Fibroblast of the conjunctiva (primary cell): Measurements from ENCODE around the gene UBE2Q1.
A peak's percentile ranks its signal among the peaks of the same experiment; 100 is the strongest.
"Not testable (repeated sequence)": the region's sequence is repeated elsewhere in the genome, so short reads cannot be mapped to it uniquely, and the experiment has no call there.

ENCODE experiments used
- DNase-seq: peaks from one replicate; pipeline ENCODE4 v3.0.0-alpha.2; 2010; ENCODE audit warnings: low read depth

UBE2Q1 gene

DNA sequence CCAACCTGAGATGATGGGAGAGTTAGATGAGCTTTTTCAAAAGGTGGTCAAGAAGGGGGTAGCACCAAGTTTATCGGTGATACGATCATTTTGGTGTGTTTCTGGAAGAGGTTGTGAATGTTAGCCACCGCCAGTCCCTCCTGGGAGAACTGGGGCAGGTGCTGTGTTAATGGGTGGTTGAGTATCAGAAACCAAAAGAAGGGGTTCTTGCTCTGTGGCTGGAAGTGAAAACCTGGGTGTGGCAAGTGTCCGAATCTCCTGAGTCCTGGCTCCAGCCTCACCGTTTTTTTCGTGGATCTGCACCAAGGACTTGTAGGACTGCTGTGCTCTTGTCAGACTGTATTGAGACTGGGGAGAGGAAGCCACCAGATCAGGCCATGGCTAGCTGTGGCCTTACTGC is 7.8 kb downstream of the UBE2Q1 start:
- no peak for DNase-seq

DNA sequence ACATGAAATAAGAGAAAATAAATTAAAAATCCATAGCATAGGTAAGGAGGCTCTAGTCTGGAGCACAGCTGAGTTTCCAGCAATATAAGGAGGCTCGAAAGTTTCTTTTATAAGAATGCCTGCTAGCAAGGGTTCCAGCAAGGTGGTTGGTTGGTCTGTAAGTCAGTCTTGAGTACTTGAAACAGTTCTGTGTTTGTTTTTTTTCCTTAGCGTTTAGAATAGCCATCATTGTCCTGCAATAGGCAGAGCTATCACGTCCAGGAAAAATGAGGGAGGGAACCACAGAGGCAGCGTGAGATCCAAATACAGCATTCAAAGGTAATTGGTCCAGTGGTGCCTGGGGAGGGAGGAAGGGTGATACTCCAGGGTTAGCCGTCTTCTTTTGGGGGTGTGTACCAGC is 8.4 kb downstream of the UBE2Q1 start:
- no peak for DNase-seq

DNA sequence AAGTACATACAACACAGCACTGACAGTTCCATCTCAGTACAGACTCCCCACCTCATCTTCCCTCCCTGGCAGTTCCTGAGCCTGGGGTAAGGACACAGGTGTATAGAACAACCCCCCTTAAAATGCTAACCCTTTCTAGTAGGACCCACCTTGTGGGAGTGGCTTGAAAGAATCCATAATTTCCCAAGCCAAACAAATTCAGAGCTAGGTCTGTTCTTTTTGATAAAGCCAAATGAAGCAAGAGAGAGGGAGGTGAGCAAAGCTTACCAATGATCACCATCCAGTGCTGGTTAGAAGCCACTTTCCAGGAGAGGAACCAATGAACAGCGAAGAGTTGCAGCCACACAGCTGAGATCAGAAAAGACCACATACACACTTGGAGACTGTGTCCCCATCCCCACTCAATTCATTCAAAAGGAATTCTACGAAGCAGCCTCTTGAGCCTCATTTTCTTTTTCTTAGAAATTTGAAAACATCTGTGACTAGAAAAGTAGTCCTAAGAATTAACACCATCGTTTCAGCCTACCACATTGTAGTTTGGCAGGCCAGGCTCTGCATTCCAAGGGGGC is 9.2 kb downstream of the UBE2Q1 start:
- no peak for DNase-seq

DNA sequence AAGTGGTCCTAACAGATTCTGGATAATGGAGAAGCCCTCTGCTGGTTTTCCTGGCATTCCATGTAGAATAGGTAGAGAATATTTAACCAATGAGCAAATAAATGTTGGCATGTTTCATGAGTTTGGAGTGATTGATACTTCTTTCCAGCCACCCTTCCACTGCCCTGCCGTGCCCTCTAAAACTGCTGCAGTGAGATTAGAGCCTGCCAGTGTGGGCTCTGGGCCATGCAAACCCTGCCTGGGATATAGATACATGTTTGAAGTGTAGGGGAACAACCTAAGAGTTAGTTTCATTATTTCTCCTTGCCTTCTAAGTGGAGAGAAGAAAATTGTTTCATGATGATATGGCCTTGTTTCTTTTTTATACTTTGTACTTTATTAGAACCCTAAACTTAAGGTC is 10.4 kb downstream of the UBE2Q1 start:
- DNase-seq, result no peak

DNA sequence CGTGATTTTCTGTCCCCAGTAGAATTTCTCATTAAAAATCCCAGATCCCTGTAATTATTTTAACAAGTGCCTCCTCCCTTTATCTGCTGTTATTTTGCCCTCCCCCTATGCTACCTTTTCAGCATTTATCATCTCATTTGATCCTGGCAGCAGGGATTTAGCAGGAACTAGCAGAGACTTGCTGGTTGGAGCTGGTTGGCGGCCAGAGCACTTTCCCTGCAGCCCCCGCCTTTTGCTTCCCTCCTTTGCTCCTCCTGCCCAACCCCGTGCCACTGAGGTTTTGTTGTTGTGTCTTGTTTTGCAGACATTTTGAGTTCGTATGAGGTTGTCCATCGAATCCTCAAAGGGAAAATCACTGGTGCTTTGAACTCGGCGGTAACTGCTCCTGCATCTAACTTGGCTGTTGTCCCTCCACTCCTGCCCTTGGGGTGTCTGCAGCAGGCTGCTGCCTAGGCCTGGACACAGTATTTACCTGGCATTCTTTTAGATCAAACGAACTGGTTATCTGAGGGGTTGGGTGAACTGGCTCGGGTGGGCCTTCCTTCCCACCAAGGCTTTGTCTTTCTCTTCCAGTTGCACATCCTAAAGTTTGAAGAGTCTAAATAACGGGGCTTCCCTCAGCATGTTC is 11.2 kb downstream of the UBE2Q1 start:
- DNase-seq, result no peak

DNA sequence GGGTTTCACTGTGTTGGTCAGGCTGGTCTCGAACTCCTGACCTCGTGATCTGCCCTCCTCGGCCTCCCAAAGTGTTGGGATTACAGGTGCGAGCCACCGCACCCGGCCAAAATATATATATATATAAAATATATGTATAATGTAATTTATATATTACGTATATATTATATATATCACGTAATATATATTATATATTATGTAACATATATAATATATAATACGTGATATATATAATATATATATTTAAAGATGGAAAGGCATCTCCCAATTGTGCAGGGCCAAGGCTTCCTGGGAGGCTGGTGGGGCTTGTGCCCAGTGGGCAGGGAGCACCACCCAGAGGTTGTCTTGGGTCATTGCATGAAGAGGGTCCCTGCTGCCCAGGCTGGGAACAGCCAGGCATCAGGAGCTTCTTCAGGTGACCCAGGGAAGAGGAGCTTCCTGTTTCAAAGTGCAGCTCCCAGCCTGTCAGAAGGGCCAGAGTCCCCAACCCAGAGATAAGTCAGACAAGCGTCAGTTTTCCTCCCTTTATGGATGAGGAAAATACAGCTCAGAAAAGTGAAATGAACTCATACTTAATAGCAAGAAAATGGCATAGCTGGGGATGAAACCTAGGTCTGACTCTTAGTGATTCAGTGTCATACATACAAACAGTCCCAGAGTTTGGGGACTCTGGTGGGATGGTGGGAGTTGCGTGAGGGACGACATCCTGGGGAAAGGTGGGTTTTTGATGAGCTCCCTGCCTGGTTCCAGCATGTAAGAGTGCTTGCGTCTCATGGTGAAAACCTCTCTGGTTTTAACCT is 12.0 kb downstream of the UBE2Q1 start:
- DNase-seq, result peak; percentile 41

DNA sequence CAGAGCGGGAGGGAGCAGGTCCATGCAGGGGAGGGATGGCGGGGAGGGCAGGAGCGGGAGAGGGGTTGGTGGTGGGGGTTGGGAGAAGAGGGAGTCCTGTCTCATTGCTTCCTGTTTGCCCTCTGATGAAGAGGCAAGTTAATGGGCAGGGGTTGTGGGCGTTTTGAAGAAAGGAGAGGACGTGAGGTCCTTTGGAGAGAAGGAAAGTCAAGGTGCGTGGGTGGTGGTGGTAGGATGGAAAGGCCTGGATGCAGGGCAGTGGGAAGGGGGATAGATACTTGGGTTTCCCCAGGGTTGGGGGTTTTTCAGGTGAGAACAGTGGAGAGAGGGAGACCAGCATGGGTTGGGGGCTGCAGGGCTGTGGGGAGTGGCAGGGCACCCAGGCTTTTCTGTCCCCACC is 17.2 kb downstream of the UBE2Q1 start:
- DNase-seq, result no peak

DNA sequence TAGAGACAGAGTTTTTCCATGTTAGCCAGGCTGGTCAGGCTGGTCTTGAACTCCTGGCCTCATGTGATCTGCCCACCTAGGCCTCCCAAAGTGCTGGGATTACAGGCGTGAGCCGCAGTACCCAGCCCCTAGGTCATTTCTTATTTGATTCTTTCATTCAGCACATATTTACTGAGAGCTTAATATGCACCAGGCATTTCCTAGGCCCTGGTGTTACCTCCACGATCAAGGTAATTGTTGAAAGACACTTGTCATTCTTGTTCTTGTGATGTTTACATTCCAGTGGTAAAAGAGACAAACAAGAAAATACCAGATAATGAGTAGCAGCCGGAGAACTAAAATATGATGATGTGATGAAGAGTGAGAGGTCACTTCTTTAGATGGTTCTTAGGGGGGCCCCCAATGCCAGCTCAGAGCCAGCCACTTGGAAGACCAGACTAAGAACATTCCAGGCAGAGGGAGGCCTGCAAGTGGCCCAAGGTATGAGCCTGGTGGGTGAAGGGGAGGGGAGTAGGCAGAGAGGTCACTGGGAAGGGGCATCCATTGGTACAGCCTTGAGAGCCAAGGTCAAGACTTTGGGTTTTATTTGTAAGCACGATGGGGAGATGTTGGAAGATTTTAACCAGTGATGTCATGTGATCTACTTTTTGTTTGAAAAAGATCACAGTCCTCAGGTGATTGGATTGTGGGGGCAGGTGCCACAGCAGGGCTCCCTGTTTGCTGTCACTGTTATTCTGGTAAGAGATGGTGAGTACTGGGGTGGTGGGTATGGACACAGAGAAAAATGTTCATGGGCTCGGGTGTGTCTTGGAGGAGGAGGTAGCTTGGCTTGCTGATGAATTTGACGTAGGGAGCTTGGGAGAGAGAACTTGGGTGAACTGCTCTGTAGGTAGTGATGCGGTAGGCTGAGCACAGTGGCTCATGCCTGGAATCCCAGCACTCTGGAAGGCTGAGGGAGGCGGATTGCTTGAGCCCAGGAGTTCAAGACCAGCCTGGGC is 18.7 kb downstream of the UBE2Q1 start:
- DNase-seq, result no peak

DNA sequence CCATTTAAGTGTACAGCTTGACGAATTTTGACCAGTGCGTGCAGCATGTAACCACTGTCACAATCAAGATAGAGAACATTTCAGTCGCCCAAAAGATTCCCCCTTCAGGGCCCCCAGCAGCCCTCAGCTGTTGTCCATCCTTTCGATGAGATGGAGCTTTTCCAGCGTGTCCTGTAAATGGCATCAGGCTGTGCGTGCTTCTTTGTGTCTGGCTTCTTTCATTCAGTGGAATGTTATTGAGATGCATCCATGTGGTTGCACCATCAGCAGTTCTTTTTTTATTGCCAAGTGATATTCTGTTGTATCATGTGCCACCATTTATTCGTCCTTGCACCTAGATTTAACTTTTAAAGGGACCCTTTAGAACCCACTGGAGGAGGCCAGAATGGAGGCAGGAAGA is 21.9 kb downstream of the UBE2Q1 start:
- DNase-seq, result no peak

DNA sequence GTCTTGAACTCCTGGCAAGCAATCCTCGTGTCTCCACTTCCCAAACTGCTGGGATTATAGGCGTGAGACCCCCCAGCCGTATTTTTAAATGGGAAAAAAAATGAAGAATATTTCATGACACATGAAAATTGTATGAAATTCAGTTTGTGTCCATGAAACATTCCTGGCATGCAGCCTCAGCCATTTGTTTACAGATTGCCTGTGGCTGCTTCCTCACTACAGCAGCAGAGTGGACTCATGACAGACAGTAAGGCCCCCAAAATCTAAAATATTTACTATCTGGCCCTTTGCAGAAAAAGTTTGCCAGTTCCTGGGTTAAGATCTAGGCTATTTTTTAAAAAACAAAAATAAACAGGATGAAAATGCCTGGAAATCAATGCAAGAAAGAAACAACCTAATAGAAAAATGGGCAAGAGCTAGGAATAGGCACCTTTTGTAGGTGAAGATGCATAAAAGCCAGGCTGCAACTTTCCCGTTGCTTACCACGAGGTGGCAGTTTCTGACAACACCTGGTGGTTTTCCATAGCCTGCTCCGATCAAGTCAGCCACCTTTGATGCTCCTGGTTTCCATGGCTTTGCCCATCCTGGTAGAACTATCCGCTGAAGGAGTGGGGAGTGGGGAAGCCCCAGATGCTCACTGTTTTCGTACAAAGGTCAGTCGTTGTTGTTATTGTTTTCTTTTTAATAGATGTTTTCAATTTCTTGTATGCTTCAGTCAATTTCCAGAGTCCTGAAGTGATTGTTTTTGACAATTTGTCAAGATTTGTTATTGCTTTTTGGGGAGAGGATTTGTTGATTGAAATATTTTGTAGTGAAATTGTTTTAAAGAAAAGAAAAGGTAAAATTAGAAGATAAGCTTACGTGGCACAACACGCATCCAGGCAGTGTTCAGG is 24.3 kb downstream of the UBE2Q1 start:
- no peak for DNase-seq

DNA sequence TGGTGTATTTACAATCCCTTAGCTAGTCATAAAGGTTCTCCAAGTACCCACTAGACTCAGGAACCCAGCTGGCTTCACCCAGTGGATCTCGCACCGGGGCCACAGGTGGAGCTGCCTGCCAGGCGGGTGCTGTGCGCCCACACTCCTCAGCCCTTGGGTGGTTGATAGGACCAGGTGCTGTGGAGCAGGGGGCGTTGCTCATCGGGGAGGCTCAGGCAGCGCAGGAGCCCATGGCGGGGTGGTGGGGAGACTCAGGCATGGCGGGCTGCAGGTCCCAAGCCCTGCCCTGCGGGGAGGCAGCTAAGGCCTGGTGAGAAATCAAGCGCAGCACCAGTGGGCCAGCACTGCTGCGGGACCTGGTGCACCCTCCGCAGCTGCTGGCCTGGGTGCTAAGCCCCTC is 26.5 kb downstream of the UBE2Q1 start:
- DNase-seq, result not testable (repeated sequence)

DNA sequence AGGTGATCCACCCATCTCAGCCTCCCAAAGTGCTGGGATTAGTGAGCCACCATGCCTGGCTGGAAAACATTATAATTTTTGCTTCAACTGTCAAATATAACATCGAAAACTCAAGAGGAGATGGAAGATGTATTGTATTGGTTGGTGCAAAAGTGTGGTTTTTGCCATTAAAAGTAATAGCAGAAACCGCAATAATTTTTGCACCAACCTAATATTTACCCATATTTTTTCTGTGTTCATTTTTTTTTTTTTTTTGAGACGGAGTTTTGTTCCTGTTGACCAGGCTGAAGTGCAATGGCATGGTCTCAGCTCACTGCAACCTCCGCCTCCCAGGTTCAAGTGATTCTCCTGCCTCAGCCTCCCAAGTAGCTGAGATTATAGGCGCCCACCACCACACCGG is 29.2 kb downstream of the UBE2Q1 start:
- no peak for DNase-seq

DNA sequence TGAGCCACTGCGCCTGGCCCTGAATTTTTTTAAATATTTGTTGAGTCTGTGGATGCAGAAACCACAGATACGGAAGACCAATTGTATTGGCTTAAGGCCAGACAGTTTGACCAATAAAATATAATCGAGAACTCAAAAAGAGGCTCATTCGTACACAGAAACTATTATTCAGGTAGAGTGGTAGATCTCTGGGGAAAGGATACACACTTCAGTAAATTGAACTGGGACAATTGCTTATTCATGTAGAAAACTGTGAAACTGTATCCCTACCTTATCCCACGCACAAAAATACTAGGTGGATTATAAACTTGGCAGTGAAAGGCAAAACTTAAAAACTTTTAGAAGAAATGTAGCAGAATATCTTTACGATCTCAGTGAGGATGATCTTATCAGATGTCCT is 31.3 kb downstream of the UBE2Q1 start:
- no peak for DNase-seq

DNA sequence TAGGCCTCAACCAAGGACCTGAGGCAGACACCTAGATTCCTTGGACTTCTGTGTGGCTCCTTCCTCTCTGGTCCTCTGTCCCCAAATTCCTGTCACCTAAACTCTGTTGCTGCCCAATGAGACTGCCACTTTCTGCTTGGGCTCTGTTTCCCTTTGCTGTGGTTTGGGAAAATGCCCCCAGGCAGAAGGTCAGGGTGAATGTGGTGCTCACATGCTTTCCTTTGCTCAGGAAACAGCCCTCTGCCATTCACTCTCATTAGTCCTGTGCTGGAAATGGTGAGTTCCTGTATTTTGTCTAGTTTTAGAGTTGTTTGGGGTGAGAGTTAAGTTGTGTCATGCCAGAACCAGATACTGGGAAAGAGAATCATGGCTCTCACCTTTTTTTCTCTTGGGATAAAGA is 33.6 kb downstream of the UBE2Q1 start:
- DNase-seq, result no peak

DNA sequence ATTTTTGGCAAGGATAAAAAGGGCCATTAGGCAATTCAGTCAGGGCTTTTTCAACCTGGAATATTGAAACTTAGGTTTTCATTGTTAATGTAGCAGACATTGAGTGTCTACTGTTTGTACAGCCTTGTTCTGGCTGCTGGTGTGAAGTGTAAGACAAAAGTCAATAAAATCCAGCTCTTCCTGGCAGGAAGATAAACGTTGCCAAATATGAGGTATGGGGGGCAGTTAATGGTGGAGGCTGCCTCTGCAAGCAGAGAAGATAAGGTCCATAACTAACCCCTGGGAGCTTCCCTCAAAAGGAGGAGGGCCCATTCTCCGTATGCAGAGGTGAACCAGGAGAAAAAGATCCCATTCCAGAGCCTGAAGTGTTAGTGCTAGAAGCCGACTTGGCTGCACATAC is 36.8 kb downstream of the UBE2Q1 start:
- DNase-seq, result no peak

DNA sequence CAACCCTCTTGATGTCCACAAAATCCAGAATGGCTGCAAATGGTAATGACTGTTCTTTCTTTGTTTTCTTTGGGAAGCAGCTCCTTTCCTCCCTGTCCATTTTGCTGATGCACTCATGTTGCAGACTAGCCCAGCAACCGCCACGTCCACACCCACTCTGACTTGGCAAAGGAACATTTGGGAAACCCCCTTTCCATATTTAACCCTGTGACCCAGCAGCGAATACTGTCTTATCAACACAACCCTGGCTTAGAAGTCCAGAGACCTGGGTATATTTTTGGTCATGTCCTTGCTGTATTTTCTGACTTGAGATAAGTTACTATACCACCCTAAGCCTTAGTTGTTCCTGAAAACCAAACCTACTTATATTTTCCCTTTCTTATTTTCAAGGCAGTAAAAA is 38.1 kb downstream of the UBE2Q1 start:
- no peak for DNase-seq

DNA sequence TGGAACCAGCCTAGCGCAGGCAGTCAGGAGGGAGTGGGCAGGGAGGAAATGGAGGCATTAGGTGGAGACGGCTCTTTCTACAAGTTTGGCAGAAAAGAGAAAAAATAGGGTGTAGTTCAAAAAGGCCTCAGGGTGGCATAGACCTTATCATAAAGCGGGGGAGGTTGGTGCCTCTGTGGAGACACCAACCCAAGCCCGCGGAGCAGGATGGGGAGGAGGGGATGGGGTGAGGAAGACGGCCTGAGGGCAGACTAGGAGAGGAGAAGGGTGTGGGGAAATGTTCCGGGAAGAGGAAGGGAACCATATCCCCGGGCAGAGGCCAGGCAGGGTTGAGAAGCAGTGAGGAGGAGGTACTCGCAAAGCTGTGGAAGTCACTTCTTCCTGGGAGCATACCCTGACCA is 38.9 kb downstream of the UBE2Q1 start:
- no peak for DNase-seq

DNA sequence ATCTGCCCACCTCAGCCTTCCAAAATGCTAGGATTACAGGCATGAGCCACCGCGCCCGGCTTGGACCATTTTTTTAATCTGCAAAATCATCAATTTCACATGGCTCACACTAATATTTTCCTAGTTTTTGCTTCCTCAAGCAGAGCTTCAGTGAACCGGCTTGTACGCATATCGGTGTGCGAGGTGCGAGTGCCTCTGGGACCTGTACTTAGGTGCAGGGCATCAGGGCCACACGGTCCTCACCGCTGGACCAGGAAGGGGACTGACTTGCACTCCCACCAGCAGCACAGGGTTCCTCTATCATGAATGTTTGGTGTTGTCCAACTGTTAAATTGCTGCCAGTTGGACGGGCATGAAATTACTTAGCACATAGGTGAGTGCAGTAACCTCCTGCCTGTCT is 40.8 kb downstream of the UBE2Q1 start:
- DNase-seq, result no peak

DNA sequence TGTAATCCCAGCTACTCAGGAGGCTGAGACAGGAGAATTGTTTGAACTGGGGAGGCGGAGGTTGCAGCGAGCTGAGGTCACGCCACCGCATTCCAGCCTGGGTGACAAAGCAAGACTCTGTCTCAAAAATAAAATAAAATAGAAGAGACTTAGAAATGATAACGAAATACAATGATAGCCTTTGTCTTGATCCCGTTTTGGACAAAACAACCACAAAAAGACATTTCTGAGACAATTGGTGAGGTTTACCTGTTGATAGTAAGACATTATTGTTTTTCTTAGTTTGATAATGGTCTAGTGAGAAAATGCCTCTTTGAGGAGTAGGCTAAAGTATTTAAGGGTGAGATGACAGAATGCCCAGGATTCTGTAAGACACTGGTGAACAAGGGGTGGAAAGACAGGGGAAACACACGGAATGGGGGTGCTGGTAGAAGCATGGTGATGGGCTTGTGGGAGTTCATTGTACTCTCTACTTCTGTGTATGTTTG is 44.4 kb downstream of the UBE2Q1 start:
- DNase-seq, result no peak

DNA sequence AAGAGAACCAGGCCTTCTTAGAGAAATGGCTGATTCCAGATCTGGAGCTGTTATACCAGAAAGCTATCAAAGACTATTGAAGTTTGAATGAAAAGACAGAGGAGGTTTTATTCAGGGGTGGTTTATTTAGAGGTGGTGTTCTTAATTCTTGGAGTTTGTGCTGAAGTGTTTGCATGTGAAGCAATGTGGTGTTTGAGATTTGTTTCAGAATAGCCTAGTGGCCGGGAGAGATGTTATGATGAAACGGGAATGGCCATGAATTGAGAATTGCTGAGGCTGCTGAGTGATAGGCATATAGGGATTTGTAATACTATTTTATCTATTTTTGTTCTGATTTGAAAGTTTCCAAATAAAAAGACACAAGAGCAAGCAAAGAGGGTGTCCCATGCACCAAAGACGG is 45.7 kb downstream of the UBE2Q1 start:
- DNase-seq, result no peak

DNA sequence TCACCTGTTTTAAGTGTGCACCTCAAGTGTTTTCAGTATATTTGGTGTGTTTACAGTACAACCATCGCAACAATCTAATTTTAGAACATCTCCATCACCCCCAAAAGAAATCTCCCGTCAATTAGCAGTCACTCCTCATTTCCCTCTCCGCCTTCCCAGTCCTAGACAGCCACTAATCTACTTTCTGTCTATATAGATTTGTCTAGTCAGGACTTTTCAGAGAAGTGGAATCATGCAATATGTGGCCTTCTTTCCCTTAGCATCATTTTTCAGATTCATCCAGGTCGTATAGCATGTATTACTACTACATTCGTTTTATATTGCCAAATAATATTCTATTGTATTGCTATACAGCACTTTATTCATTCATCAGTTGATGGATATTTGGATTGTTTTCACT is 54.6 kb downstream of the UBE2Q1 start:
- DNase-seq, result no peak
